GM23338 (cell line): ENCODE data around the gene AP4B1. TPM values are rescaled to one million over a fixed set of nuclear protein-coding genes. Genes with fewer than 3 reads are reported as not detected.

Experiments used
- ATAC-seq: fragments of 200-7000 bp; cut with Tn5 transposase; 3 replicates; pipeline ENCODE4 v1.9.1; 2020
- DNase-seq: peaks from one replicate; pipeline ENCODE4 v3.0.0-alpha.2; 2015; ENCODE audit warnings: low spot score
- H2AFZ ChIP-seq: fragments of 200-600 bp; sonication (generic); 2 replicates; pipeline ENCODE4 v1.8.0; 2016; ENCODE audit warnings: antibody characterized with exemption, mild to moderate bottlenecking, moderate library complexity
- H3F3A ChIP-seq: fragments of 200-600 bp; sonication (generic); replicated peaks from 2 replicates; pipeline ENCODE4 v1.8.0; 2017; ENCODE audit warnings: antibody characterized with exemption, mixed run types, low read depth
- H3K27ac ChIP-seq: fragments of 200-600 bp; sonication (generic); 2 replicates; pipeline ENCODE4 v1.6.1; 2016; ENCODE audit warnings: low read depth
- H3K27me3 ChIP-seq: fragments of 200-600 bp; sonication (generic); 2 replicates; pipeline ENCODE4 v1.8.0; 2016; ENCODE audit warnings: mild to moderate bottlenecking, mixed run types, moderate library complexity; ENCODE audit not compliant: insufficient read depth
- H3K36me3 ChIP-seq: fragments of 200-600 bp; sonication (generic); 2 replicates; pipeline ENCODE4 v1.8.0; 2016; ENCODE audit warnings: mild to moderate bottlenecking; ENCODE audit not compliant: insufficient read depth
- H3K4me1 ChIP-seq: fragments of 200-600 bp; sonication (generic); 2 replicates; pipeline ENCODE4 v1.8.0; 2016; ENCODE audit warnings: mild to moderate bottlenecking, moderate library complexity; ENCODE audit not compliant: insufficient read depth
- H3K4me2 ChIP-seq: fragments of 200-600 bp; sonication (generic); 2 replicates; pipeline ENCODE4 v1.7.1; 2017; ENCODE audit warnings: mixed run types
- H3K4me3 ChIP-seq: fragments of 200-600 bp; sonication (generic); 2 replicates; pipeline ENCODE4 v1.6.1; 2016; ENCODE audit warnings: mixed run types
- H3K79me2 ChIP-seq: fragments of 200-600 bp; sonication (generic); replicated peaks from 2 replicates; pipeline ENCODE4 v1.8.0; 2017; ENCODE audit warnings: mild to moderate bottlenecking; ENCODE audit not compliant: insufficient read depth
- H3K9me2 ChIP-seq: fragments of 200-600 bp; sonication (generic); 2 replicates; pipeline ENCODE4 v1.8.0; 2017; ENCODE audit not compliant: insufficient read depth
- H4K20me1 ChIP-seq: fragments of 200-600 bp; sonication (generic); replicated peaks from 2 replicates; pipeline ENCODE4 v1.8.0; 2017; ENCODE audit warnings: mild to moderate bottlenecking; ENCODE audit not compliant: insufficient read depth
- H3K27ac Mint-ChIP-seq: 2 replicates; pipeline ENCODE4 v1.8.0; 2020; ENCODE audit warnings: inconsistent platforms, mild to moderate bottlenecking, moderate library complexity, mixed read lengths
- H3K27me3 Mint-ChIP-seq: 3 replicates; pipeline ENCODE4 v1.8.0; 2022; ENCODE audit warnings: low read depth, mild to moderate bottlenecking, moderate library complexity, mixed read lengths, inconsistent platforms; ENCODE audit not compliant: insufficient read depth, poor library complexity
- H3K36me3 Mint-ChIP-seq: 3 replicates; pipeline ENCODE4 v1.8.0; 2021; ENCODE audit warnings: low read depth, mild to moderate bottlenecking, inconsistent platforms, moderate library complexity, mixed read lengths
- H3K4me1 Mint-ChIP-seq: 3 replicates; pipeline ENCODE4 v1.8.0; 2020; ENCODE audit warnings: mild to moderate bottlenecking, inconsistent platforms, mixed read lengths
- H3K4me3 Mint-ChIP-seq: 3 replicates; pipeline ENCODE4 v1.8.0; 2021; ENCODE audit warnings: moderate library complexity, mild to moderate bottlenecking, inconsistent platforms, mixed read lengths
- H3K9me3 Mint-ChIP-seq: 3 replicates; pipeline ENCODE4 v1.8.0; 2020; ENCODE audit warnings: moderate library complexity, mild to moderate bottlenecking, inconsistent platforms, mixed read lengths
- CREB1 ChIP-seq: fragments of 250-450 bp; sonication (Bioruptor Pico); IDR thresholded peaks from 2 replicates; pipeline ENCODE4 v1.5.0; 2020; ENCODE audit warnings: low read depth, mild to moderate bottlenecking, moderate library complexity
- CTCF ChIP-seq, 2 experiments: fragments of 200-600 bp in 1 of 2; sonication (generic) in 1 of 2; conservative IDR thresholded peaks; 2 replicates each; pipeline versions ENCODE4 v1.5.1 to v1.6.1; 2016 to 2017; ENCODE audit warnings: antibody characterized with exemption in 2 of 2, low read depth in 2 of 2, mild to moderate bottlenecking in 2 of 2, moderate library complexity in 1 of 2
- ETS1 ChIP-seq: IDR thresholded peaks from 2 replicates; pipeline ENCODE4 v1.6.1; 2016; ENCODE audit warnings: antibody characterized with exemption
- EZH2 ChIP-seq: fragments of 200-600 bp; sonication (generic); IDR thresholded peaks from one replicate; pipeline ENCODE4 v1.8.0; 2017; ENCODE audit warnings: antibody characterized with exemption, mild to moderate bottlenecking, low read depth; ENCODE audit not compliant: unreplicated experiment
- JUNB ChIP-seq: IDR thresholded peaks from one replicate; pipeline ENCODE4 v1.6.1; 2016; ENCODE audit warnings: antibody characterized with exemption; ENCODE audit not compliant: unreplicated experiment
- NANOG ChIP-seq: IDR thresholded peaks from 2 replicates; pipeline ENCODE4 v1.6.1; 2016; ENCODE audit warnings: antibody characterized with exemption, borderline replicate concordance
- POLR2AphosphoS5 ChIP-seq: IDR thresholded peaks from 2 replicates; pipeline ENCODE4 v1.6.1; 2016; ENCODE audit warnings: antibody characterized with exemption, low read depth
- REST ChIP-seq: IDR thresholded peaks from one replicate; pipeline ENCODE4 v1.6.1; 2018; ENCODE audit warnings: antibody characterized with exemption; ENCODE audit not compliant: unreplicated experiment
- STAT1 ChIP-seq: IDR thresholded peaks from one replicate; pipeline ENCODE4 v1.6.1; 2016; ENCODE audit warnings: antibody characterized with exemption; ENCODE audit not compliant: unreplicated experiment
- ZNF114 ChIP-seq: fragments of 250-450 bp; sonication (Bioruptor Pico); IDR thresholded peaks from 2 replicates; pipeline ENCODE4 v1.5.0; 2020; ENCODE audit warnings: mild to moderate bottlenecking, moderate library complexity
- ZNF462 ChIP-seq: fragments of 250-450 bp; sonication (Bioruptor Pico); IDR thresholded peaks from 2 replicates; pipeline ENCODE4 v1.5.0; 2020; ENCODE audit warnings: mild to moderate bottlenecking, moderate library complexity
- polyA plus RNA-seq: library from polyadenylated mRNA; unstranded; fragments of >200 nt; fragmentation: Nextera tagmentation; extraction: Ambion mirVana; gene quantifications from 2 replicates; pipeline ENCODE4 v1.2.1, GENCODE V29; 2016
- total RNA-seq: library from RNA; depleted of rRNA; stranded (reverse); fragments of >200 nt; shearing (Covaris generic); gene quantifications from 2 replicates; pipeline ENCODE4 v1.2.3, GENCODE V29; 2014

Gene AP4B1
- total and polyA plus RNA-seq, 2 experiments from 2014 or later, result 7.5 to 13.4 TPM

- Mint-ChIP-seq H3K9me3 (no peaks in the 10 kb centered on the region), H3K4me3 (no peak overlapping the region), H3K36me3 (peaks cover 23% of the 10 kb centered on the region; the same call in 2 of the 3 replicates), H3K27ac (no peak overlapping the region), H3K27me3 (no peaks in the 10 kb centered on the region), H3K4me1 (peaks cover 10% of the 10 kb centered on the region)
- no peaks in the 10 kb centered on the region for H3K9me2 ChIP-seq
- no peak for TF ChIP-seq NANOG
- no peak for TF ChIP-seq EZH2
- TF ChIP-seq POLR2AphosphoS5, result no peak
- TF ChIP-seq CREB1 (CRISPR knock-in tag), result no peak
- TF ChIP-seq ZNF462 (CRISPR knock-in tag), result no peak
- no peak for TF ChIP-seq ZNF114 (CRISPR knock-in tag)
- no peak for TF ChIP-seq ETS1
- no peak for TF ChIP-seq CTCF (conservative IDR thresholded peaks at IDR 0.05; ENCODE audit: low read depth in 2 of 2)
- no peak for TF ChIP-seq REST
- no peak for TF ChIP-seq JUNB
- TF ChIP-seq STAT1, result no peak
- no peaks in the 10 kb centered on the region; the same call in 1 of the 2 replicates for H3K36me3 ChIP-seq
- H3K27ac ChIP-seq, result peak overlapping the region; percentile 61; the same call in 1 of the 2 replicates
- no peaks in the 10 kb centered on the region for H3F3A ChIP-seq
- H4K20me1 ChIP-seq, result peaks cover 22% of the 10 kb centered on the region
- no peak for DNase-seq
- no peak overlapping the region for H3K4me2 ChIP-seq
- H3K27me3 ChIP-seq, result no peaks in the 10 kb centered on the region
- 0 out of 2 replicates have a peak, but pooled peaks cover 7% of the 10 kb centered on the region for H3K4me1 ChIP-seq
- H3K4me3 ChIP-seq, result no peak overlapping the region
- ATAC-seq, result no peak
- H2AFZ ChIP-seq, result no peak overlapping the region
- H3K79me2 ChIP-seq, result peaks cover 74% of the 10 kb centered on the region
Observed at GRCh38 chr1:113940365-113941244, 36.0 kb upstream of the AP4B1 start.
